ENCODE data around the gene SPATA13. TPM values are rescaled to one million over a fixed set of nuclear protein-coding genes. Genes with fewer than 3 reads are reported as not detected.
A peak's percentile ranks its signal among the peaks of the same experiment; 100 is the strongest.
"Not testable (repeated sequence)": the region's sequence is repeated elsewhere in the genome, so short reads cannot be mapped to it uniquely, and the experiment has no call there.

SPATA13 gene
- total RNA-seq, 2 donors from 2014 or later, result 19.4 to 24.8 TPM

GRCh38 chr13:24116131-24116530, 44.4 kb upstream of the SPATA13 start:
- Histone ChIP-seq H3K36me3 (ENCODE audit: control insufficient read depth, insufficient read depth, low read length) (no peaks in the 10 kb centered on the region), H3K9ac (ENCODE audit: extremely low read depth, low read length, poor library complexity, severe bottlenecking) (no peak overlapping the region), H3K27ac (ENCODE audit: low read depth, low read length) (no peak overlapping the region), H3K9me3 (ENCODE audit: control insufficient read depth, low read length) (no peaks in the 10 kb centered on the region), H3K4me3 (ENCODE audit: low read length) (no peak overlapping the region), H3K27me3 (ENCODE audit: control insufficient read depth, insufficient read depth, low read length, poor library complexity, severe bottlenecking) (no peaks in the 10 kb centered on the region), H3K4me1 (ENCODE audit: control insufficient read depth, insufficient read depth, low read length) (peaks cover 14% of the 10 kb centered on the region)
- Mint-ChIP-seq H3K9me3 (no peaks in the 10 kb centered on the region), H3K27me3 (ENCODE audit: insufficient read depth) (no peaks in the 10 kb centered on the region), H3K4me3 (no peak overlapping the region), H3K27ac (no peak overlapping the region), H3K4me1 (peaks cover 33% of the 10 kb centered on the region), H3K36me3 (ENCODE audit: low read depth) (no peaks in the 10 kb centered on the region)
- no peak for TF ChIP-seq CTCF (conservative IDR thresholded peaks at IDR 0.05)
- no peak for DNase-seq
- WGBS, 2 experiments (ENCODE audit: insufficient coverage in 1 of 2, insufficient read length in 1 of 2), result 94 to 96% methylated on average over 5 to 6 of the region's 6 CpGs

GRCh38 chr13:24118576-24118975, 41.9 kb upstream of the SPATA13 start:
- Mint-ChIP-seq H3K9me3 (no peaks in the 10 kb centered on the region), H3K27ac (peak overlapping the region; percentile 45), H3K27me3 (ENCODE audit: insufficient read depth) (no peaks in the 10 kb centered on the region), H3K4me1 (peaks cover 31% of the 10 kb centered on the region), H3K36me3 (ENCODE audit: low read depth) (no peaks in the 10 kb centered on the region), H3K4me3 (no peak overlapping the region)
- peaks cover 14% of the 10 kb centered on the region for H3K4me1 ChIP-seq (ENCODE audit: control insufficient read depth, insufficient read depth, low read length)
- DNase-seq, result no peak
- no peak overlapping the region for H3K27ac ChIP-seq (ENCODE audit: low read depth, low read length)
- TF ChIP-seq CTCF (conservative IDR thresholded peaks at IDR 0.05), result no peak
- 90 to 95% methylated on average over 3 to 5 of the region's 5 CpGs for WGBS, 2 experiments (ENCODE audit: insufficient coverage in 1 of 2, insufficient read length in 1 of 2)
- H3K9me3 ChIP-seq (ENCODE audit: control insufficient read depth, low read length), result no peaks in the 10 kb centered on the region
- no peak overlapping the region for H3K9ac ChIP-seq (ENCODE audit: extremely low read depth, low read length, poor library complexity, severe bottlenecking)
- H3K27me3 ChIP-seq (ENCODE audit: control insufficient read depth, insufficient read depth, low read length, poor library complexity, severe bottlenecking), result no peaks in the 10 kb centered on the region
- H3K36me3 ChIP-seq (ENCODE audit: control insufficient read depth, insufficient read depth, low read length), result no peaks in the 10 kb centered on the region
- H3K4me3 ChIP-seq (ENCODE audit: low read length), result no peak overlapping the region

GRCh38 chr13:24119626-24120508, 40.7 kb upstream of the SPATA13 start:
- Histone ChIP-seq H3K4me3 (ENCODE audit: low read length) (peak overlapping the region; percentile 58), H3K9ac (ENCODE audit: extremely low read depth, low read length, poor library complexity, severe bottlenecking) (peak overlapping the region; percentile 31), H3K36me3 (ENCODE audit: control insufficient read depth, insufficient read depth, low read length) (no peaks in the 10 kb centered on the region), H3K27ac (ENCODE audit: low read depth, low read length) (peak overlapping the region; percentile 54), H3K27me3 (ENCODE audit: control insufficient read depth, insufficient read depth, low read length, poor library complexity, severe bottlenecking) (no peaks in the 10 kb centered on the region), H3K4me1 (ENCODE audit: control insufficient read depth, insufficient read depth, low read length) (peaks cover 14% of the 10 kb centered on the region), H3K9me3 (ENCODE audit: control insufficient read depth, low read length) (no peaks in the 10 kb centered on the region)
- peak; percentile 82 for DNase-seq
- no peak for TF ChIP-seq CTCF (conservative IDR thresholded peaks at IDR 0.05)
- 40 to 50% methylated on average over 6 to 11 of the region's 11 CpGs for WGBS, 2 experiments (ENCODE audit: insufficient coverage in 1 of 2, insufficient read length in 1 of 2)
- Mint-ChIP-seq H3K27me3 (ENCODE audit: insufficient read depth) (no peaks in the 10 kb centered on the region), H3K4me3 (peak overlapping the region; percentile 30), H3K27ac (peak overlapping the region; percentile 84), H3K4me1 (peaks cover 31% of the 10 kb centered on the region), H3K36me3 (ENCODE audit: low read depth) (no peaks in the 10 kb centered on the region), H3K9me3 (no peaks in the 10 kb centered on the region)

- H3K27ac ChIP-seq (ENCODE audit: low read depth, low read length); H3K36me3 Mint-ChIP-seq (ENCODE audit: low read depth); H3K27me3 ChIP-seq (ENCODE audit: control insufficient read depth, insufficient read depth, low read length, poor library complexity, severe bottlenecking); H3K27ac Mint-ChIP-seq; H3K4me3 Mint-ChIP-seq; H3K27me3 Mint-ChIP-seq (ENCODE audit: insufficient read depth); H3K36me3 ChIP-seq (ENCODE audit: control insufficient read depth, insufficient read depth, low read length); DNase-seq; H3K4me3 ChIP-seq (ENCODE audit: low read length); H3K9ac ChIP-seq (ENCODE audit: extremely low read depth, low read length, poor library complexity, severe bottlenecking); H3K9me3 Mint-ChIP-seq; H3K9me3 ChIP-seq (ENCODE audit: control insufficient read depth, low read length): not testable (repeated sequence)
- WGBS, 2 experiments (ENCODE audit: insufficient coverage in 1 of 2, insufficient read length in 1 of 2), result 93 to 98% methylated on average over 3 to 4 of the region's 4 CpGs
- H3K4me1 ChIP-seq (ENCODE audit: control insufficient read depth, insufficient read depth, low read length), result peaks cover 20% of the 10 kb centered on the region
- H3K4me1 Mint-ChIP-seq, result peaks cover 35% of the 10 kb centered on the region
These were observed 38.5 kb upstream of the SPATA13 start for GRCh38 chr13:24122045-24122444.

All from endodermal cell (in vitro differentiated cells).